ENCODE measurements around the gene LAMB4.

DNA sequence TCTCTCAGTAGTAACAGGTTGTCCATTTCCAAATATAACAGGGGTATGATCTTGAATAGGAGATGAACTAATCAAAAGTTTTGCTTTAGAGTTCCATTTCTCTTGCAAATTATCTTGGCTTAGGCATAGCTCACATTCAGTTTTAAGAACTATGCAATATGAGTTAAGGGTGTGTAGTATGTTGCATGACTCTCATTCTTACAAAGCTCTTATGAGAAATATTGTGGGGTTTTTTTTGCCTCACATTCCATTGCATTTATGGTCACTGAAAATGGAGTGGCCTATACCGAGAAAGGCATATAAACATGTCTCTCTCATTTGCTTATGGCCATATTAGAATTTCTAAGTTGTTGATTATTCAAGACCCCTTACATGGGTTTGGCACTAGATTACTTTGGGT lies 78.7 kb downstream of the LAMB4 start:
- TF ChIP-seq ELF4 (IDR thresholded peaks at IDR 0.05) (no peak), NFRKB (IDR thresholded peaks at IDR 0.05) (no peak), FOXM1 (IDR thresholded peaks at IDR 0.05; ENCODE audit: borderline replicate concordance) (no peak), TARDBP (IDR thresholded peaks at IDR 0.05) (no peak), SP1 (IDR thresholded peaks at IDR 0.05) (no peak), SUZ12 (IDR thresholded peaks at IDR 0.05) (no peak), FOXK2 (IDR thresholded peaks at IDR 0.05) (no peak), CTBP1 (IDR thresholded peaks at IDR 0.05; ENCODE audit: borderline replicate concordance) (no peak)
- TF ChIP-seq, protein P1, sequence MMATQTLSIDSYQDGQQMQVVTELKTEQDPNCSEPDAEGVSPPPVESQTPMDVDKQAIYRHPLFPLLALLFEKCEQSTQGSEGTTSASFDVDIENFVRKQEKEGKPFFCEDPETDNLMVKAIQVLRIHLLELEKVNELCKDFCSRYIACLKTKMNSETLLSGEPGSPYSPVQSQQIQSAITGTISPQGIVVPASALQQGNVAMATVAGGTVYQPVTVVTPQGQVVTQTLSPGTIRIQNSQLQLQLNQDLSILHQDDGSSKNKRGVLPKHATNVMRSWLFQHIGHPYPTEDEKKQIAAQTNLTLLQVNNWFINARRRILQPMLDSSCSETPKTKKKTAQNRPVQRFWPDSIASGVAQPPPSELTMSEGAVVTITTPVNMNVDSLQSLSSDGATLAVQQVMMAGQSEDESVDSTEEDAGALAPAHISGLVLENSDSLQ (IDR thresholded peaks at IDR 0.05), result no peak
